ENCODE data around the gene SCYGR5. TPM values are rescaled to one million over a fixed set of nuclear protein-coding genes. Genes with fewer than 3 reads are reported as not detected.

SCYGR5 gene
- total RNA-seq, 3 donors from 2014 or later (not counting 1 experiment from before 2014, with no cell fraction given), result not detected

GRCh38 chr2:227707390-227707789 lies 40.8 kb downstream of the SCYGR5 start:
- Mint-ChIP-seq H3K27me3 (ENCODE audit: low read depth in 2 of 2) (peaks cover 0 to 2% of the 10 kb centered on the region in 2 donors), H3K4me1 (no peaks in the 10 kb centered on the region), H3K9me3 (no peaks in the 10 kb centered on the region), H3K36me3 (no peaks in the 10 kb centered on the region), H3K4me3 (no peak overlapping the region), H3K27ac (no peak overlapping the region)
- no peaks in the 10 kb centered on the region for H3K27me3 ChIP-seq (ENCODE audit: control insufficient read depth, insufficient read depth, low read length)
- DNase-seq (no peak), ATAC-seq (no peak)
- H3K9me3 ChIP-seq (ENCODE audit: control insufficient read depth, insufficient read depth, low read length), result no peaks in the 10 kb centered on the region
- no peak overlapping the region for H3K27ac ChIP-seq (ENCODE audit: low read length)
- 74% methylated on average over 4 of the region's 6 CpGs for WGBS (ENCODE audit: insufficient coverage)
- TF ChIP-seq CTCF (IDR thresholded peaks at IDR 0.05), result no peak
- no peaks in the 10 kb centered on the region for H3K36me3 ChIP-seq (ENCODE audit: control insufficient read depth, insufficient read depth, low read length)
- no peak overlapping the region for H3K4me3 ChIP-seq (ENCODE audit: low read length)
- intact Hi-C loops (cut with micrococcal nuclease), result no loop called here
- H3K4me1 ChIP-seq (ENCODE audit: control insufficient read depth, insufficient read depth, low read length), result no peaks in the 10 kb centered on the region

GRCh38 chr2:227710986-227711385 lies 44.4 kb downstream of the SCYGR5 start:
- no peaks in the 10 kb centered on the region for H3K4me1 ChIP-seq (ENCODE audit: control insufficient read depth, insufficient read depth, low read length)
- no peak overlapping the region for H3K27ac ChIP-seq (ENCODE audit: low read length)
- no peaks in the 10 kb centered on the region for H3K9me3 ChIP-seq (ENCODE audit: control insufficient read depth, insufficient read depth, low read length)
- H3K9me3 Mint-ChIP-seq, result no peaks in the 10 kb centered on the region
- H3K4me1 Mint-ChIP-seq, result no peaks in the 10 kb centered on the region
- intact Hi-C loops (cut with micrococcal nuclease), result no loop called here
- H3K27me3 Mint-ChIP-seq (ENCODE audit: low read depth in 2 of 2), result peaks cover 0 to 2% of the 10 kb centered on the region in 2 donors
- no peaks in the 10 kb centered on the region for H3K27me3 ChIP-seq (ENCODE audit: control insufficient read depth, insufficient read depth, low read length)
- no peak overlapping the region for H3K4me3 Mint-ChIP-seq
- ATAC-seq (no peak), DNase-seq (no peak)
- H3K4me3 ChIP-seq (ENCODE audit: low read length), result no peak overlapping the region
- H3K36me3 ChIP-seq (ENCODE audit: control insufficient read depth, insufficient read depth, low read length), result no peaks in the 10 kb centered on the region
- no peaks in the 10 kb centered on the region for H3K36me3 Mint-ChIP-seq
- no peak for TF ChIP-seq CTCF (IDR thresholded peaks at IDR 0.05)
- no peak overlapping the region for H3K27ac Mint-ChIP-seq
- 96% methylated on average over 6 of the region's 7 CpGs for WGBS (ENCODE audit: insufficient coverage)

GRCh38 chr2:227713291-227713690 lies 46.7 kb downstream of the SCYGR5 start:
- ATAC-seq (no peak), DNase-seq (no peak)
- Mint-ChIP-seq H3K9me3 (no peaks in the 10 kb centered on the region), H3K4me3 (no peak overlapping the region), H3K27ac (no peak overlapping the region), H3K4me1 (no peaks in the 10 kb centered on the region), H3K36me3 (no peaks in the 10 kb centered on the region), H3K27me3 (ENCODE audit: low read depth in 2 of 2) (peaks cover 0 to 6% of the 10 kb centered on the region in 2 donors)
- TF ChIP-seq CTCF (IDR thresholded peaks at IDR 0.05), result no peak
- no peak overlapping the region for H3K27ac ChIP-seq (ENCODE audit: low read length)
- intact Hi-C loops (cut with micrococcal nuclease), result no loop called here
- H3K36me3 ChIP-seq (ENCODE audit: control insufficient read depth, insufficient read depth, low read length), result no peaks in the 10 kb centered on the region
- WGBS (ENCODE audit: insufficient coverage), result 73% methylated on average over 1 of the region's 1 CpG
- H3K4me3 ChIP-seq (ENCODE audit: low read length), result no peak overlapping the region
- no peaks in the 10 kb centered on the region for H3K27me3 ChIP-seq (ENCODE audit: control insufficient read depth, insufficient read depth, low read length)
- H3K9me3 ChIP-seq (ENCODE audit: control insufficient read depth, insufficient read depth, low read length), result no peaks in the 10 kb centered on the region
- no peaks in the 10 kb centered on the region for H3K4me1 ChIP-seq (ENCODE audit: control insufficient read depth, insufficient read depth, low read length)

GRCh38 chr2:227716501-227716900 lies 49.9 kb downstream of the SCYGR5 start:
- no peaks in the 10 kb centered on the region for H3K36me3 ChIP-seq (ENCODE audit: control insufficient read depth, insufficient read depth, low read length)
- H3K27ac ChIP-seq (ENCODE audit: low read length), result no peak overlapping the region
- Mint-ChIP-seq H3K27me3 (ENCODE audit: low read depth in 2 of 2) (peaks cover 0 to 14% of the 10 kb centered on the region in 2 donors), H3K4me1 (no peaks in the 10 kb centered on the region), H3K4me3 (no peak overlapping the region), H3K36me3 (no peaks in the 10 kb centered on the region), H3K9me3 (no peaks in the 10 kb centered on the region), H3K27ac (no peak overlapping the region)
- intact Hi-C loops (cut with micrococcal nuclease), result no loop called here
- ATAC-seq (no peak), DNase-seq (no peak)
- no peaks in the 10 kb centered on the region for H3K27me3 ChIP-seq (ENCODE audit: control insufficient read depth, insufficient read depth, low read length)
- H3K4me3 ChIP-seq (ENCODE audit: low read length), result no peak overlapping the region
- H3K9me3 ChIP-seq (ENCODE audit: control insufficient read depth, insufficient read depth, low read length), result no peaks in the 10 kb centered on the region
- H3K4me1 ChIP-seq (ENCODE audit: control insufficient read depth, insufficient read depth, low read length), result no peaks in the 10 kb centered on the region
- WGBS (ENCODE audit: insufficient coverage), result no CpG with 5 or more reads among the region's 2 CpGs
- no peak for TF ChIP-seq CTCF (IDR thresholded peaks at IDR 0.05)
